ENCODE results near the gene RAPGEF2. TPM values are rescaled to one million over a fixed set of nuclear protein-coding genes. Genes with fewer than 3 reads are reported as not detected.

Gene RAPGEF2
- total and polyA plus RNA-seq, 10 of the 15 experiments (the other 5 are each of a cell fraction or from before 2014, with no cell fraction given) = 0.31 to 24.0 (median 2.9) TPM

DNA sequence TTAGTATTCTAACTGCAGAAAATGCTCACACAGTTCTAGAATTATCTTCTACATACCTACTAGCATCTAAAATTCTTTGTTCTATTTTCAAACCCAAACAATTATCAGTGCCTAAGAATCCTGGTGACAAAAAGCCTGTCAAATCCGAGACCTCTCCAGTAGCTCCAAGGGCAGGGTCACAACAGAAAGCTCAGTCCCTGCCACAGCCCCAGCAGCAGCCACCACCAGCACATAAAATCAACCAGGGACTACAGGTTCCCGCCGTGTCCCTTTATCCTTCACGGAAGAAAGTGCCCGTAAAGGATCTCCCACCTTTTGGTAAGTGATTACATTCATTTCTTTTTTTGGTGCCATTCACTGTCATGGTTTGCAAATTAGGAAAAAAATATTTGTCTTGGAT is 243.8 kb downstream of the RAPGEF2 start (continued):
- TF ChIP-seq, protein P1, sequence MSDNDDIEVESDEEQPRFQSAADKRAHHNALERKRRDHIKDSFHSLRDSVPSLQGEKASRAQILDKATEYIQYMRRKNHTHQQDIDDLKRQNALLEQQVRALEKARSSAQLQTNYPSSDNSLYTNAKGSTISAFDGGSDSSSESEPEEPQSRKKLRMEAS (IDR thresholded peaks at IDR 0.05; ENCODE audit: low read depth, low read length) = no peak
- TF ChIP-seq SKIL (IDR thresholded peaks at IDR 0.05; ENCODE audit: low read depth, poor library complexity, severe bottlenecking) (no peak), ATF7 (IDR thresholded peaks at IDR 0.05; ENCODE audit: low read depth) (no peak), IKZF2 (IDR thresholded peaks at IDR 0.05) (no peak)

DNA sequence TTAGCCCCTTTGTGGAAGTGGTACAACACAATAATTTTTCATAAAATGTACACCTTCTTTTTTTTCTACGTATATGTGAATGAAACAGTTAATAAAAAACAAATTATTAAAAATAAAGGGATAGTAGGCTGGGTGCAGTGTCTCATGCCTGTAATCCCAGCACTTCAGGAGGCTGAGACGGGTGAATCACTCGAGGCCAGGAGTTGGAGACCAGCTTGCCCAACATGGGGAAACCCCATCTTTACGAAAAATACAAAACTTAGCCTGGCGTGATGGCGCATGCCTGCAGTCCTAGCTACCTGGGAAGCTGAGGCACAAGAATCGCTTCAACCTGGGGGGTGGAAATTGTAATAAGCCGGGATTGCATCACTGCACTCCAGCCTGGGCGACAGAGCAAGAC is 244.9 kb downstream of the RAPGEF2 start:
- no peak for DNase-seq (ENCODE audit: low read depth, low spot score)
- in situ Hi-C loops (cut with MboI) = no loop called here
- WGBS (ENCODE audit: insufficient coverage, insufficient replicate concordance, low lambda C conversion rate, missing lambda C conversion rate) = 94% methylated on average over 9 of the region's 9 CpGs
- no peak overlapping the region for H3K9ac ChIP-seq (ENCODE audit: control insufficient read depth, insufficient read depth, low read length)
- POLR2A ChIA-PET = no interaction called here
- H3K27ac ChIP-seq (ENCODE audit: control insufficient read depth, insufficient read depth) = no peak overlapping the region
- BruUV-seq (replicated peaks) = no TSS peak
- FAIRE-seq = no peak
- peaks cover 0 to 19% of the 10 kb centered on the region in 2 experiments; a peak in 2 of 4 replicates for H3K36me3 ChIP-seq (ENCODE audit: control insufficient read depth in 2 of 2, insufficient read depth in 2 of 2, low read length in 1 of 2)
- H3K4me2 ChIP-seq (ENCODE audit: control insufficient read depth, insufficient read depth) = no peak overlapping the region
- RAD21 ChIA-PET (ENCODE audit: unreplicated experiment) = no interaction called here
- intact Hi-C loops (cut with micrococcal nuclease; ENCODE audit: unreplicated experiment) = no loop called here
- H2AFZ ChIP-seq (ENCODE audit: control insufficient read depth, low read depth, low read length) = no peak overlapping the region
- no peak overlapping the region for H3K4me3 ChIP-seq
- TF ChIP-seq SUPT20H (IDR thresholded peaks at IDR 0.05; ENCODE audit: borderline replicate concordance, control insufficient read depth, low read depth, low read length) (no peak), ZNF274 (IDR thresholded peaks at IDR 0.05; ENCODE audit: insufficient read depth, insufficient read length) (no peak), CBX5 (IDR thresholded peaks at IDR 0.05; ENCODE audit: low read depth) (no peak), BCLAF1 (IDR thresholded peaks at IDR 0.05) (no peak)
- TF ChIP-seq, protein P2, sequence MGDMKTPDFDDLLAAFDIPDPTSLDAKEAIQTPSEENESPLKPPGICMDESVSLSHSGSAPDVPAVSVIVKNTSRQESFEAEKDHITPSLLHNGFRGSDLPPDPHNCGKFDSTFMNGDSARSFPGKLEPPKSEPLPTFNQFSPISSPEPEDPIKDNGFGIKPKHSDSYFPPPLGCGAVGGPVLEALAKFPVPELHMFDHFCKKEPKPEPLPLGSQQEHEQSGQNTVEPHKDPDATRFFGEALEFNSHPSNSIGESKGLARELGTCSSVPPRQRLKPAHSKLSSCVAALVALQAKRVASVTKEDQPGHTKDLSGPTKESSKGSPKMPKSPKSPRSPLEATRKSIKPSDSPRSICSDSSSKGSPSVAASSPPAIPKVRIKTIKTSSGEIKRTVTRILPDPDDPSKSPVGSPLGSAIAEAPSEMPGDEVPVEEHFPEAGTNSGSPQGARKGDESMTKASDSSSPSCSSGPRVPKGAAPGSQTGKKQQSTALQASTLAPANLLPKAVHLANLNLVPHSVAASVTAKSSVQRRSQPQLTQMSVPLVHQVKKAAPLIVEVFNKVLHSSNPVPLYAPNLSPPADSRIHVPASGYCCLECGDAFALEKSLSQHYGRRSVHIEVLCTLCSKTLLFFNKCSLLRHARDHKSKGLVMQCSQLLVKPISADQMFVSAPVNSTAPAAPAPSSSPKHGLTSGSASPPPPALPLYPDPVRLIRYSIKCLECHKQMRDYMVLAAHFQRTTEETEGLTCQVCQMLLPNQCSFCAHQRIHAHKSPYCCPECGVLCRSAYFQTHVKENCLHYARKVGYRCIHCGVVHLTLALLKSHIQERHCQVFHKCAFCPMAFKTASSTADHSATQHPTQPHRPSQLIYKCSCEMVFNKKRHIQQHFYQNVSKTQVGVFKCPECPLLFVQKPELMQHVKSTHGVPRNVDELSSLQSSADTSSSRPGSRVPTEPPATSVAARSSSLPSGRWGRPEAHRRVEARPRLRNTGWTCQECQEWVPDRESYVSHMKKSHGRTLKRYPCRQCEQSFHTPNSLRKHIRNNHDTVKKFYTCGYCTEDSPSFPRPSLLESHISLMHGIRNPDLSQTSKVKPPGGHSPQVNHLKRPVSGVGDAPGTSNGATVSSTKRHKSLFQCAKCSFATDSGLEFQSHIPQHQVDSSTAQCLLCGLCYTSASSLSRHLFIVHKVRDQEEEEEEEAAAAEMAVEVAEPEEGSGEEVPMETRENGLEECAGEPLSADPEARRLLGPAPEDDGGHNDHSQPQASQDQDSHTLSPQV (IDR thresholded peaks at IDR 0.05) = no peak
- H3K4me1 ChIP-seq (ENCODE audit: control insufficient read depth, insufficient read depth, low read length) = no peaks in the 10 kb centered on the region
- no peak for ATAC-seq
- H3K79me2 ChIP-seq (ENCODE audit: control insufficient read depth, insufficient read depth, low read length) = no peaks in the 10 kb centered on the region
- H3K9me3 ChIP-seq (replicated peaks; ENCODE audit: control insufficient read depth, insufficient read depth, low read length) = no peaks in the 10 kb centered on the region
- H4K20me1 ChIP-seq (ENCODE audit: control insufficient read depth, insufficient read depth) = no peaks in the 10 kb centered on the region
- CTCF ChIA-PET = no interaction called here
- H3K27me3 ChIP-seq (replicated peaks in 1 of 2; ENCODE audit: control insufficient read depth in 2 of 2, insufficient read depth in 2 of 2, low read length in 1 of 2) = no peaks in the 10 kb centered on the region
- SMC1A ChIA-PET (ENCODE audit: uncharacterized antibody, unreplicated experiment) = no interaction called here
